Measurements from ENCODE around the gene MMP14. TPM values are rescaled to one million over a fixed set of nuclear protein-coding genes. Genes with fewer than 3 reads are reported as not detected.

Gene MMP14
- total and polyA plus RNA-seq, 2 of the 8 experiments (the other 6 are each of a cell fraction or from before 2014, with no cell fraction given), result 58.2 to 86.8 TPM

- Histone ChIP-seq H3K56ac (replicated peaks; ENCODE audit: insufficient read length, low read depth, low read length) (no peak overlapping the region), H3K27ac (ENCODE audit: low read depth, low read length) (no peak overlapping the region), H4K8ac (ENCODE audit: extremely low read depth, insufficient read depth, low read length) (no peak overlapping the region), H2BK15ac (ENCODE audit: low read length) (no peak overlapping the region), H3K79me1 (ENCODE audit: low read depth, low read length) (no peaks in the 10 kb centered on the region), H3K79me2 (ENCODE audit: control insufficient read depth in 1 of 2, insufficient read depth in 2 of 2, low read length in 2 of 2) (no peaks in the 10 kb centered on the region), H3K9me3 (ENCODE audit: insufficient read depth in 2 of 2, low read depth in 1 of 2, low read length in 1 of 2) (no peaks in the 10 kb centered on the region), H2BK20ac (ENCODE audit: low read length) (no peak overlapping the region), H4K5ac (ENCODE audit: insufficient read length, low read depth, low read length) (no peak overlapping the region), H3K4me3 (ENCODE audit: extremely low read depth in 1 of 4, insufficient read depth in 2 of 4, low read depth in 3 of 4, low read length in 4 of 4) (no peak overlapping the region), H3K4ac (replicated peaks; ENCODE audit: insufficient read length, low read depth, low read length) (no peak overlapping the region), H3K23me2 (ENCODE audit: low read depth, low read length) (peaks cover 7% of the 10 kb centered on the region; the same call in 1 of the 2 replicates), H3K36me3 (ENCODE audit: control insufficient read depth in 2 of 4, insufficient read depth in 4 of 4, low read length in 3 of 4) (no peaks in the 10 kb centered on the region; a peak in 2 of 8 replicates), H3K18ac (ENCODE audit: extremely low read depth, low read length) (no peak overlapping the region), H2BK12ac (ENCODE audit: low read depth, low read length) (no peak overlapping the region), H3K27me3 (replicated peaks in 1 of 4; ENCODE audit: control insufficient read depth in 3 of 4, extremely low read depth in 1 of 4, insufficient read depth in 3 of 4, low read length in 3 of 4) (no peaks in the 10 kb centered on the region), H3K9ac (replicated peaks in 1 of 4; ENCODE audit: extremely low read depth in 1 of 4, low read depth in 3 of 4, low read length in 3 of 4) (no peak overlapping the region), H3K23ac (ENCODE audit: insufficient read length) (no peak overlapping the region), H3K4me1 (replicated peaks in 1 of 4; ENCODE audit: control insufficient read depth in 3 of 4, insufficient read depth in 4 of 4, low read length in 3 of 4) (peaks cover 0 to 14% (median 6%) of the 10 kb centered on the region in 4 experiments; a peak in 6 of 7 replicates), H3K4me2 (ENCODE audit: insufficient read depth in 1 of 2, low read depth in 2 of 2, low read length in 2 of 2) (no peak overlapping the region), H2BK120ac (replicated peaks; ENCODE audit: low read depth, low read length) (no peak overlapping the region), H4K91ac (replicated peaks; ENCODE audit: insufficient read length, low read length) (no peak overlapping the region), H3K14ac (ENCODE audit: insufficient read length) (no peak overlapping the region), H2AFZ (ENCODE audit: low read length) (no peak overlapping the region), H2AK5ac (ENCODE audit: low read depth, low read length) (no peak overlapping the region), H2BK5ac (ENCODE audit: low read depth, low read length) (no peak overlapping the region), H4K20me1 (replicated peaks in 1 of 2; ENCODE audit: control insufficient read depth in 1 of 2, insufficient read depth in 2 of 2, low read length in 2 of 2) (no peaks in the 10 kb centered on the region)
- ChIA-PET CTCF (ENCODE audit: partially characterized antibody) (interaction anchor here (0.6 to 56.0 kb wide), 6 partner anchors 9 to 308 kb away, joined by 3 to 1562 read pairs (median 3); partner anchors contain the start of genes MMP14, MRPL52 and SLC7A7), POLR2A (ENCODE audit: partially characterized antibody) (interaction anchor here (0.8 to 1.4 kb wide), 3 partner anchors 8 to 56 kb away, joined by 3 read pairs; no protein-coding TSS in a partner anchor)
- DNase-seq (ENCODE audit: low read depth in 1 of 2, low spot score in 2 of 2) (no peak), FAIRE-seq (no peak)
- 88% methylated on average over 8 of the region's 8 CpGs; no CpG with 5 or more reads in 1 of the 2 experiments for WGBS, 2 experiments (ENCODE audit: extremely low coverage in 1 of 2, insufficient coverage in 1 of 2, insufficient read length in 1 of 2, insufficient replicate concordance in 2 of 2, low coverage in 1 of 2, low lambda C conversion rate in 2 of 2, missing lambda C conversion rate in 1 of 2)
- TF ChIP-seq SIX5 (IDR thresholded peaks at IDR 0.05; ENCODE audit: low read depth, low read length) (no peak), HDAC2 (IDR thresholded peaks at IDR 0.05; ENCODE audit: borderline replicate concordance in 1 of 2, low read depth in 2 of 2, low read length in 2 of 2) (no peak), FOSL1 (IDR thresholded peaks at IDR 0.05; ENCODE audit: insufficient read depth, low read depth, low read length) (no peak), CBX8 (IDR thresholded peaks at IDR 0.05; ENCODE audit: borderline replicate concordance, low read depth, low read length) (no peak), MAX (IDR thresholded peaks at IDR 0.05) (no peak), CEBPB (IDR thresholded peaks at IDR 0.05; ENCODE audit: low read depth, low read length) (no peak), NRF1 (IDR thresholded peaks at IDR 0.05; ENCODE audit: low read depth, low read length) (no peak), CHD2 (IDR thresholded peaks at IDR 0.05; ENCODE audit: low read length) (no peak), ATF3 (IDR thresholded peaks at IDR 0.05; ENCODE audit: insufficient read depth, low read depth, low read length) (no peak), KDM1A (IDR thresholded peaks at IDR 0.05; ENCODE audit: borderline replicate concordance, low read length) (no peak)
Observed at GRCh38 chr14:22878271-22879246, 42.2 kb downstream of the MMP14 start.

Data from H1 (cell line).